Stimulated activated CD4-positive, alpha-beta T cell treated with anti-CD3 and anti-CD28 coated beads, Interleukin-15, amount 100 ng/mL, for 48 hours (primary cell): ENCODE measurements around the gene RPGR.

ENCODE experiments used
- DNase-seq, 2 donors: peaks; one replicate each; pipeline ENCODE4 v3.0.0-alpha.2; 2020; ENCODE audit warnings: low read depth in 2 of 2

Gene RPGR

GRCh38 chrX:38256019-38256418, 71.3 kb downstream of the RPGR start:
- DNase-seq: no peak

- no peak for DNase-seq
Measured at GRCh38 chrX:38249965-38250364, 77.3 kb downstream of the RPGR start.

- no peak for DNase-seq
Measured at GRCh38 chrX:38247051-38247450, 80.3 kb downstream of the RPGR start.

GRCh38 chrX:38240541-38240940, 86.8 kb downstream of the RPGR start:
- no peak for DNase-seq

- DNase-seq: no peak
Measured at GRCh38 chrX:38236901-38237615, 90.3 kb downstream of the RPGR start.

GRCh38 chrX:38233891-38234667, 93.2 kb downstream of the RPGR start:
- DNase-seq: no peak

GRCh38 chrX:38232079-38232686, 95.1 kb downstream of the RPGR start:
- DNase-seq: no peak

GRCh38 chrX:38225093-38225492, 102.2 kb downstream of the RPGR start:
- DNase-seq: no peak

- no peak for DNase-seq
Measured at GRCh38 chrX:38224160-38224559, 103.1 kb downstream of the RPGR start.

- DNase-seq: no peak
Measured at GRCh38 chrX:38221391-38221929, 105.8 kb downstream of the RPGR start.

GRCh38 chrX:38220415-38221390, 106.6 kb downstream of the RPGR start, which contains the start of gene SRPX:
TSS of gene SRPX (minus strand) at chrX:38220871. CDS start at chrX:38220792, 79 bp downstream.
- no peak for DNase-seq

- no peak for DNase-seq
Measured at GRCh38 chrX:38220024-38220414, 107.3 kb downstream of the RPGR start.
